HG03457 (cell line): ENCODE measurements around the gene NLRC3.

Source experiments
- ATAC-seq: cut with Tn5 transposase; IDR thresholded peaks from one replicate; pipeline ENCODE4 v1.9.1; 2021; ENCODE audit warnings: moderate number of reproducible peaks; ENCODE audit not compliant: unreplicated experiment

NLRC3 gene

DNA sequence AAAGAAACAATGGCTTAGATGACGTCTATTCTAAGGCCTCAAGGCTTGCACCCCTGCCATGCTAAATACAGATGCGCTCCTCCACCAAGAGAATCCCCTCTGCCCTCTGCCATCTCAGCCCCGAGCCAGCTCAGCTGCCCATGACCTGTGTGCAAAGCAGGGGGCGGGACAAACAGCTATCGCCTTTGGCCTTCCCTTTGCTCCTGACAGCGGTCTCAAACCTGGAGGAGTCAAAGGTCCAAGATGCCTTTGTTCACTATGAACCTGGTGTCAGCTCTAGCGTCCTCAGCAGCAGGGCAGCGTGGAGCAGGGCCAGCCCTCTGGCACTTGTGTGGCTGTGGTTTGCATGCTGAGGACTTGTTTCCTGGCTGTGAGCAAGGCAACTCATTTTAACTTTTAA, 21.9 kb upstream of the NLRC3 start:
- ATAC-seq = no peak

DNA sequence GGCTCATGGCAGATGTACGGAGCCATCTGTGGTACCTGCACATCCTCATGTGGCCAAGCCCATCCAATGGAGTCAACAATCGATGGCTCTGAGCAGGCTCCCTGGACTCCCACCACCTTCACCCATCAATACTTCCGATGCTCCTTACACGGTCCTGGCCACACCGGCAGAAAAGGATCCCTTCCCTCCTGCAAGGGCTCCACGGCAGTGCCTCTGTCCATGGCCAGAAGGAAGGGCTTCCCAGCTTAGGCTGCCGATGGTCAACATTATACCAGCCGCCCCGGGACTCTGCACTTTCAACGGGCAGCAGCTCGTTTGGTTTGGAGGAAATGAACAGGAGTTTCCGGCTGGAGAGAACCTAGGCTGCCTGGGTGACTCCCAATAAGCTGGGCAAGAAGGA, 21.0 kb upstream of the NLRC3 start:
- no peak for ATAC-seq

GRCh38 chr16:3597676-3598075, 20.5 kb upstream of the NLRC3 start:
- ATAC-seq = no peak

DNA sequence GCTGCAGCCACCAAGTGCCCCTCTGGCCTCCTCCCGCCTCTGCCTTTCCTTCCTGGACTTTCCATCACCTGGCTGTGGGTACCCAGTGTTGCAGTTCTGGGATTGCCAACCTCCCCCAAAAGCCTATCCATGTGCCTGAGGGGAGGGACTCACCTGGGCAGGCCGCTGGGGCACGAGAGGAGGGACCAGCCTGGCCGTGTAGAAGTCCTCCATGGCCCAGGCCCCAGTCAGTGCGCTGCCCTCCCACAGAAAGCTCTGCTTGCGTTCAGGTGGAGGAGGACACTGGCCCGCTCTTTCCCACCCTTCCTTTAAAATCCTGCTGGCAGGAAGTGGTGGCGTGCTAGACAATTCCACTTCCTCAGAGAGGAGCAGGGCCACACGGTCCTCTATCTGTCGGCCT, 20.0 kb upstream of the NLRC3 start:
- no peak for ATAC-seq

DNA sequence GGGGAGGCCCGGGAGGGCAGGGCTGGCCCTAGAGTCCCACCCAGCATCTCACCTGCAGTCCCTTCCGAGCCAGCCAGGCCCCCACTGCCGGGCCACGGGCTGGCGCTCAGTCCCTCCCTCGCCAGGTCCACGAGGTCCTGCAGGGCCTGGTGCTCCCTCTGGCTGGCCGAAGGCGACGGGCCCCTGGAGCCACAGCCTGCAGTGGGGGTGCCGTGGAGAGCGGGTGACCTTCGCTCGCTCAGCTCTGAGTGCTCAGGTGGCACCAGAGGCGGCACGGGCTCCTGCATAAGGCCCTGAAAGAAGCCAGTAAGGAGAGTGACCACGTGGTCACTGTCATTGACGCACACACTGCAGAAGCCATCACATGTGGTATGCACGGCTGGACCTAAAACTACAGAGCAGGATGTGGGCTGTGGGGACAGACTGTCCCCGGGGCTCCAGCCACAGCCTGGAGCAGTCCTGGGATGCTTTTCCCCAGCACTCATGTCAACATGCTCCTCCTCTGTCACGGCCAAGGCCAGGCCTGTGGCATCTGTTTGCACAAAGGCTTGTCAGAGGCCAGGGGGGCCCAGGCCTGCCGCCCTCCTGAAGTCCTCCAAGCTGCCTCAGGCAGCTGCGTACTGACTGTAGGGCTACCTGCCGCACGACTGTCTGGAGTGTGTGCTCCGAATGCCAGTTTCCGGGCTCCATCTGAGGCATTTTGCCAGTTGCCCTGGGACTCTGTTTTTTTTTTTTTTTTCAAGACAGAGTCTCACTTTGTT, 19.1 kb upstream of the NLRC3 start:
- ATAC-seq = no peak

GRCh38 chr16:3595521-3596021, 18.4 kb upstream of the NLRC3 start:
- ATAC-seq = no peak

DNA sequence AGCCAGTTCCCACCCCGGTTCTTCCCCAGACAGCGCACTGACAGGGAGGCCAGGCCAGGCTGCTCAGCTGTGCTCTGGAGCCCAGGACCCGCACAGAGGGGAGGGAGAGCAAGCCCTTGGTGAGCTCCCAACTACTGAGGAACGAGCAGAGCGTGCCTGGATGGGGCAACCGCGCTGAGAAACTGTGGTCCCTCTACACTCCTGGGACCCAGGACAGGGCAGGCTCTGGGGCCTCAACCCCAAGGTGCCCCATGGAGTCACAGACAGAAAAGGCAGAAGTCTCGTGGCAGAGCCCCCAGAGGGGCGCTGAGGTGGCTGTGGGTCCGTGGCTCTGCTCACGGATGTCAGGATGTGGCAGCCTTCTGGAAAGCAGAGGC, 17.9 kb upstream of the NLRC3 start:
- ATAC-seq = no peak

DNA sequence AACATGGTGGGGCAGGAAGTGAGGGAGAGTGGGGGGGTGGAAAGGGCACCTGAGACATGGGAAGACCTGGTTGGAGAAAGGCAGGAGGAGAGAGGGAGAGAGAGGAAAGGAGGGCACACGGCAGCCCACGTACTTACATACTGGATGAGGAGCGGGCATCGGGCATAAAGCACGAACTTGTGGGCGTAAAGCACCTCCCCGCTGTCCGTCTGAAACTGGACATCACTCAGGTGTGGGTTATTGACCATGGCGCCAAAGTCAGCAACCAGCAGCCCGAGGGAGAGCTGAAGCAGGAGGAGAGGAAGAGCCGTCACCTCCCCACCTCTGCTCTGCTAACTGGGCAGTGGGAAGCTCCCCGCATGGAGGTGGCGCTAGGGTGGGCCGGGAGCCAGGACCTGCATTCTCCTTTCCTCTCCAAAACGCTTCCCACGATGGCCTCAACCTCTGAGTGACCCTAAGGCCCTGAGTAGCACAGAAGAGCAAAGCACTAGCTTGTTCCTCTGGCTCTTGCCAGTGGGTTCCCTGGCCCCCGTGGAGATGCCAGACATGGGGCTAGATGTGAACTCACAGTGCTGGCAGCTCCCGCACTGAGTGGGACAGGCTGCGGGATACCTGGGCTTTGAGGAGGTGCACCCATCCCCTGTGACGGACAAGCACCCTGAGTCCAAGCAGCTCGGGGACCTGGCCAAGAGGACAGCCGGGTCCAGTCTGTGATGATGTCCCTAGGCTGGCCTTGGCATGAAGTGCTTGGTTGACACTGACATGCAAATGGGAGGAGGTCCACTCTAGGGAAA, 17.3 kb upstream of the NLRC3 start:
- ATAC-seq = no peak

- no peak for ATAC-seq
Observed at GRCh38 chr16:3592559-3592958, 15.4 kb upstream of the NLRC3 start.

DNA sequence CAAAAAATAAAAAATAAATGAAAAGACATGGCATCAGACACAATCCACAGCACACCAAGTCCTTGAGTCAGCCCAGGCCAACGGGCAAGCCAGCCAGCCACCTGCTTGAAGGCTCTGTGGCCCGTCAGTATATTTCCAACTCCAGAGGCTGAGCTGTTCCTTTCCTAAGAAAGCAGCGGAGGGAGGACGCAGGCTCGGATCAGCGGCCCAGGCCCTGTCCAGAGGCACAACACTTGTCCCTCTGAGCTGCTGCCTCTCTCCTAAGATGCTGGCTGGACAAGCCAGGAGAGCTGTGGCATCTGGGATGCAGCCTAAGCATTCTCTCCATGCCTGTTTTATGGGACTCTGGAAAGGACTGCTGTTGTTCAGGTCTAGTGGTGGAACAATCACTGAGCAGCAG, 14.8 kb upstream of the NLRC3 start:
- ATAC-seq = no peak

DNA sequence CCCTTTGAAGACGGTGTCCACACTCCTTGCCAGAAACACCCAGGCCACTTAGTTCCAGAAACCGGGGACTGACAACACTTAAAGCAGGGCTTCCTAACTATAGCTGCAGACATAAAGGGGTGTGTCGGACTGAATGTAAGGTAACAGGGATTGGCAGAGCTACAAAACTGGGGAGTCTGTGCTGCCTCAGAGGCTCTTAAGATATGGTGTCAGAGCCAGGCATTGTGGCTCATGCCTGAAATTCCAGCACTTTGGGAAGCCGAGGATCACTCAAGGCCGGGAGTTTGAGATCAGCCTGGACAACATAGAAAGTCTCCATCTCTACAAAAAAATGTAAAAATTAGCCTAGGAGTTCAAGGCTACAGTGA, 14.2 kb upstream of the NLRC3 start:
- ATAC-seq = no peak

DNA sequence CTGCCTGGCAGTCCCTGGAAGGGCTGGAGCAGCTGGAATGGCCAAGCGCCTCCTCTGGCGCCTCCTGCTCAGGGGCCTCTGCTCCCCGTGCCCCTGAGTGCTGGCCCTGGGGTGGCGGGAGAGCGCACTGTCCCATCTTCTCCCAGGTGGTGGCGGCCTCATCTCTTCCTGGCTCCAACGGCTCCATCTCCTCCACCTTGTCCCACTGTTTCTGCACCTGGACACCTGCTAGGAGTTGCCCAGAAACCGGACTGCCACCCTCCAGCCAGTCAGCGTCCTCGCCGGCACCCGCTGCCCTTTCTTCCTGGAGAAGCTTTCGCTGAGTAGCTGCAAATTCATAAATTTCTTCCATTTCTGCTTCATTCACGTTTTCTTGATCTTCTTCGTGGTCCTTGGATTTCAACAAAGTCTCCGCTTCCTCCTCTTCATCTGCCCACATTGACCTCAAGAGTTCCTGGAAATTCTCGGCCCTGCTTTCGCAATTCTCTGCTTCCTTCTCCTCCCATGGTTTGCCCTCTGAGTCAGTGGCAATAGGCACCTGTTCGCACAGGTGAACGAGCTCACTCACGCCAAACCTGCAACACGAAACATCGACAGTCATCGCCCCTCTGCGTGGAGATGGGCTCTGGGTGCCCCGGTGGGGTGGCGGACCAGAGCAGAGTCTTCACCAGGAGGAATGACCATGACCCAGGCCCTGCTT, 13.7 kb upstream of the NLRC3 start:
- no peak for ATAC-seq

GRCh38 chr16:3589991-3590701, 12.9 kb upstream of the NLRC3 start:
- ATAC-seq = no peak

DNA sequence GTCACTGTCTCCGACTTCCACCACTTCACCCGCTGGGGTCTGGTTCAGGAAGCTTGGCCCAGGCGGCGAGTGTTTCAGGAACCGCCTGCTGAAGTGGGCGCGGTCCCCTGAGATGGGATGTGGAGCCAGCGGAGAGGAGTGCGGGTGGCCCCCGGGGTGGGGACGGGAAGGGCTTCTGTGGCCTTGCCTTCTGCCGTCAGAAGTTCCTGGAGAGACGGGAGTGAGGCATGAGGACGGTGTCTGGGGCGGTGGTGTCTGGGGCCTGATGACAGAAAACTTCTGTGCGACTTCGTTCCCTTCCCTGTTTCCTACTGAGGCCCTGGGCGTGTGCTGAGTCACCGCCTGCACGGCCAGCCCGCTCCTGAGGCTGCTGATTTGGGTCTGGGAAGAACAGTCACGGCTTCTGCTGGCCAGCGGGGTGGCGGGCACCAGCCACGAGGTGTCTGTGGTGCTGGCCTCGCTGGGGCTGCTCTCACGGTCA, 12.3 kb upstream of the NLRC3 start:
- ATAC-seq = no peak

DNA sequence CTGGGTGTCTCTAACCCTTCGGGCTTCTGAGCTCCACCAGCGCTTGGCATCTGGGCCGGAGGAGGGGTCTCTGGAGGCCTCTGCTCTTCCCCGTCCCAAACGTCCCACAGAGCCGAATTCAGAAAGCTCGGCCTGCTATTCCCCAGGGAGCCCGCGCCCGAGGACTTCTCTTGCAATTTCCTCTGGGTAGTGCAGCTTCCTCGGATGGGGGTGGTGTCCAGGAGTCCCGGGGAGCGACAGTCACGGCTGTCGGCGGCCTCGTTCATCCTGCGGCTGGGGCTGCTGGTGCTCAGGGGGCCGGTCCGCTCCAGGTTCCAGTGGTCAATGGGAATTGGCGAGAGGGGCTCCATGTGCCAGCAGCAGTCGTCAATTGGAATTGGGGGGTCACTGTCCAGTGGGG, 11.8 kb upstream of the NLRC3 start:
- ATAC-seq = no peak

- ATAC-seq = no peak
Observed at GRCh38 chr16:3587547-3588110, 10.4 kb upstream of the NLRC3 start.

DNA sequence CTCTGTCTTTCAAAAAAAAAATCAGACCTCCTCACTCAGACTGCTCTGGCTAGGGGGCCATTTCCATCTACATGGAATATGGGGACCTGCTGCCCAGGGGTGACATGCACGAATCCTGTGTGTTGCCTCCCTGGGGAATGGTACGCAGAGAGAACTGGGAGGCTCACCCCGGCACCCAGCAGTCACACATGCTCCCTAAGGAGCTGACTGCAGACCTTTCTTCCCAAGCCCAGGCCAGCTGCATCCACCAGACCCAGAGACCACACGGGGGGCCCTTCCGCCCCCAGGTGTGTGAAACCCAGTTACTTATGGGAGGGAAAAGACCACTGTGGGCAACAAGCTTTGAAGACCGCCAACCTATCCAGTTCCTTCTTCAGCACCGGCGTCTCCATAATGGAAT, 7.2 kb upstream of the NLRC3 start:
- ATAC-seq = no peak

DNA sequence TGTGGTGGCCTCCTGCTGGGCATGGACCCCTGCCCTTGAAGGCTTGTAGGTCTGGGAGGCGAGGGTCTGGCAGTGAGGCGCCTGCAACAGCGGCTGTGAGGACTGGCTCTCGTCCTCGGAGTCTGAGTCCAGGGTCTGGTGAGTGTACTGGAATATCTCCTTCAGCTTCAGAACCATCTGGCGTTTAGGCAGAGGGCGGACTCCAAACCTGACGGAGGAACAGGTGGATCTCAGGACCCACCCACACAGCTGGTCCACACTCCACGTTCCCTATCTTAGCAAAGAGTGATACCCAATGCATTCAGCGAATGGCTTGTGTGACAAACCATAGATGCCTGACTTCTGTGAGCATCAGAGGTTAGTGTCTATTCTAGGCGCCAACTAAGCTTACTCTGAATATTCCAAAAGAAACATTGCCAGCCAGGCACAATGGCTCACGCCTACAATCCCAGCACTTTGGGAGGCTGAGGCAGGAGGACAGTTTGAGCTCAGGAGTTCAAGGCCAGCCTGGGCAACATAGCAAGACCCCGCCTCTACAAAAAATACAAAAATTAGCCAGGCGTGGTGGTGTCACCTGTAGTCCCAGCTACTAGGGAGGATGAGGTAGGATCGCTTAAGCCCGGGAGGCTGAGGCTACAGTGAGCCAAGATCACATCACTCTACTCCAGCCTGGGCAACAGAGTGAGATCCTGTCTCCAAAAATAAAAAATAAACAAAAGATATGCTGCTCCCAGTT, 6.3 kb upstream of the NLRC3 start:
- no peak for ATAC-seq

DNA sequence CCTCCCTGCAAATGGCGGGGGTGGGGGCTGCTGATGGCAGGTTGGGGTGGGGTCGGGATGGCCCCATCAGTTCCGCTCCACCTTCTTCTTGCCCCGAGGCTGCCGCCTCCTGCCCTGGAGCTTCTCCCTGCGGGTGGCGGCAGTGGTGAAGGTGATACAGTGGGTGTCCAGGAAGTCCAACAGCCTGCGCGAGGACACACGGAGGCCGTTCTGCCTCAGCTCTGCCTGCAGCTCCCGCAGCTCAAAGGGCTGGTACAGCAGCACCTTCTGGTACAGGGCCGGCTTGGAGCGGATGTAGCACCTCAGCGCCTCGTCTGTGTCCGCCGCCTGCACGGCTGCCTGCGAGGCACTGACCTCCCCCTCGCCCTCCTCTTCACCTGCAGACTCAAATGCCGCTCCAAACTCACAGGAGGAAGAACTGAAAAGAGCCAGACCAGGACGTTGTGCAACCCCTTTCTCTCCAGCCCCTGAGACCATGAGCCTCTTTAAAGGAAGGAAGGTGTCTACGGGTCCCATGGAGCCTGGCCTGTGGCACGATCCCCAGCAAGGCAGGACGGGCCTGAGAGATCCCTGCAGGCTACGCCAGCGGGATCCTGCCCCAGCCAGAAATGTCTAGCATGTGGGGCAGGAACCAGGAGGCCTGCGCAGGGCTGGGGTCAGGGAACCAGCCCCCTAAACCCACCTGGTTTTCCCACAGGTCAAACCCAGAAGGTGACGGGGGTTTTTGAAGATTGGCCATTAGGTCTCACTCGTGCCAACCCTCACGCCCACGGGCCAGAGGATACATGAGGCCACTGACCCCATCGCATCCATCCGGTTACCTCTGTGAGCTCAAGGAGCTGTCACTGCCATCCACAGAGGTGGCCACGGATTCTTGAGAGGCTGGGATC, 5.3 kb upstream of the NLRC3 start:
- ATAC-seq = no peak
